SK-N-MC (cell line): ENCODE measurements around the gene GRIA3.

ENCODE experiments used
- DNase-seq: peaks from one replicate; pipeline ENCODE4 v3.0.0-alpha.2; 2011; ENCODE audit warnings: low read depth, low spot score
- H3K27ac ChIP-seq: fragments of 200-600 bp; sonication (generic); 2 replicates; pipeline ENCODE4 v1.5.1; 2016; ENCODE audit warnings: mixed run types
- H3K36me3 ChIP-seq: fragments of 200-600 bp; sonication (generic); 2 replicates; pipeline ENCODE4 v1.6.1; 2017; ENCODE audit warnings: antibody characterized with exemption, low read length, mixed read lengths; ENCODE audit not compliant: insufficient read depth
- H3K4me3 ChIP-seq: fragments of 200-600 bp; sonication (generic); 2 replicates; pipeline ENCODE4 v1.5.1; 2016
- H3K9ac ChIP-seq: fragments of 200-600 bp; sonication (generic); 2 replicates; pipeline ENCODE4 v1.8.0; 2017; ENCODE audit warnings: mixed run types, mixed read lengths; ENCODE audit not compliant: insufficient read length
- H3K9me3 ChIP-seq: fragments of 200-600 bp; sonication (generic); 2 replicates; pipeline ENCODE4 v1.6.1; 2017; ENCODE audit warnings: low read depth, mild to moderate bottlenecking, antibody characterized with exemption, low read length, moderate library complexity, mixed read lengths
- EZH2 ChIP-seq: fragments of 200-600 bp; sonication (generic); IDR thresholded peaks from one replicate; pipeline ENCODE4 v1.6.1; 2017; ENCODE audit warnings: antibody characterized with exemption
- FOXP2 ChIP-seq: optimal IDR thresholded peaks from 2 replicates; pipeline ENCODE3; 2011; ENCODE audit warnings: mild to moderate bottlenecking, moderate library complexity; ENCODE audit not compliant: insufficient read depth; ENCODE audit errors: extremely low read length, control extremely low read depth
- POLR2AphosphoS5 ChIP-seq: IDR thresholded peaks from 2 replicates; pipeline ENCODE4 v1.6.1; 2012; ENCODE audit warnings: mild to moderate bottlenecking, low read depth, low read length, borderline replicate concordance

The GRIA3 gene

GRCh38 chrX:123230798-123231197 is 46.7 kb downstream of the GRIA3 start:
- TF ChIP-seq EZH2 (no peak), FOXP2 (no peak), POLR2AphosphoS5 (no peak)
- DNase-seq: no peak
- Histone ChIP-seq H3K9me3 (no peaks in the 10 kb centered on the region), H3K4me3 (no peak overlapping the region), H3K36me3 (no peaks in the 10 kb centered on the region), H3K27ac (no peak overlapping the region), H3K9ac (no peak overlapping the region)

GRCh38 chrX:123236859-123237258 is 52.8 kb downstream of the GRIA3 start:
- no peak overlapping the region for H3K4me3 ChIP-seq
- TF ChIP-seq POLR2AphosphoS5 (no peak), FOXP2 (no peak), EZH2 (no peak)
- H3K27ac ChIP-seq: no peak overlapping the region
- no peak for DNase-seq
- H3K9ac ChIP-seq: no peak overlapping the region
- no peaks in the 10 kb centered on the region for H3K9me3 ChIP-seq
- no peaks in the 10 kb centered on the region for H3K36me3 ChIP-seq

GRCh38 chrX:123237271-123237670 is 53.2 kb downstream of the GRIA3 start:
- Histone ChIP-seq H3K36me3 (no peaks in the 10 kb centered on the region), H3K27ac (no peak overlapping the region), H3K9ac (no peak overlapping the region), H3K9me3 (no peaks in the 10 kb centered on the region), H3K4me3 (no peak overlapping the region)
- DNase-seq: no peak
- TF ChIP-seq FOXP2 (no peak), POLR2AphosphoS5 (no peak), EZH2 (no peak)

GRCh38 chrX:123254457-123254856 is 70.4 kb downstream of the GRIA3 start:
- Histone ChIP-seq H3K27ac (no peak overlapping the region), H3K9me3 (no peaks in the 10 kb centered on the region), H3K36me3 (no peaks in the 10 kb centered on the region), H3K4me3 (no peak overlapping the region), H3K9ac (no peak overlapping the region)
- TF ChIP-seq FOXP2: no peak
- DNase-seq: no peak

- Histone ChIP-seq H3K4me3 (no peak overlapping the region), H3K27ac (no peak overlapping the region), H3K9me3 (no peaks in the 10 kb centered on the region), H3K9ac (no peak overlapping the region), H3K36me3 (no peaks in the 10 kb centered on the region)
- TF ChIP-seq POLR2AphosphoS5 (no peak), EZH2 (no peak), FOXP2 (no peak)
- DNase-seq: no peak
Observed at GRCh38 chrX:123256378-123256777, 72.3 kb downstream of the GRIA3 start.

- Histone ChIP-seq H3K27ac (peak overlapping the region; percentile 88), H3K9me3 (no peaks in the 10 kb centered on the region), H3K4me3 (peak overlapping the region; percentile 62), H3K9ac (peak overlapping the region; percentile 37), H3K36me3 (no peaks in the 10 kb centered on the region)
- TF ChIP-seq EZH2 (no peak), POLR2AphosphoS5 (no peak), FOXP2 (no peak)
- DNase-seq: no peak
Observed at GRCh38 chrX:123260920-123261418, 76.9 kb downstream of the GRIA3 start.

GRCh38 chrX:123263270-123263669 is 79.2 kb downstream of the GRIA3 start:
- peak overlapping the region; percentile 58 for H3K4me3 ChIP-seq
- H3K36me3 ChIP-seq: no peaks in the 10 kb centered on the region
- H3K9ac ChIP-seq: peak overlapping the region; percentile 34
- no peaks in the 10 kb centered on the region for H3K9me3 ChIP-seq
- TF ChIP-seq POLR2AphosphoS5: no peak
- no peak for TF ChIP-seq FOXP2
- no peak for TF ChIP-seq EZH2
- H3K27ac ChIP-seq: peak overlapping the region; percentile 91
- DNase-seq: no peak

- Histone ChIP-seq H3K9ac (peak overlapping the region; percentile 34), H3K36me3 (no peaks in the 10 kb centered on the region), H3K9me3 (no peaks in the 10 kb centered on the region), H3K27ac (peak overlapping the region; percentile 91), H3K4me3 (peak overlapping the region; percentile 58)
- TF ChIP-seq FOXP2: no peak
- DNase-seq: no peak
Observed at GRCh38 chrX:123263747-123264146, 79.7 kb downstream of the GRIA3 start.

- Histone ChIP-seq H3K36me3 (no peaks in the 10 kb centered on the region), H3K9me3 (no peaks in the 10 kb centered on the region), H3K9ac (no peak overlapping the region), H3K27ac (no peak overlapping the region), H3K4me3 (no peak overlapping the region)
- no peak for TF ChIP-seq POLR2AphosphoS5
- TF ChIP-seq FOXP2: no peak
- no peak for TF ChIP-seq EZH2
- DNase-seq: no peak
Observed at GRCh38 chrX:123267220-123267619, 83.1 kb downstream of the GRIA3 start.

GRCh38 chrX:123271902-123272301 is 87.8 kb downstream of the GRIA3 start:
- no peak for DNase-seq
- TF ChIP-seq POLR2AphosphoS5: no peak
- no peak for TF ChIP-seq EZH2
- TF ChIP-seq FOXP2: no peak
- Histone ChIP-seq H3K27ac (no peak overlapping the region), H3K4me3 (no peak overlapping the region), H3K36me3 (no peaks in the 10 kb centered on the region), H3K9ac (no peak overlapping the region), H3K9me3 (no peaks in the 10 kb centered on the region)
